ENCODE results near the gene PDE8B.

Gene PDE8B

DNA sequence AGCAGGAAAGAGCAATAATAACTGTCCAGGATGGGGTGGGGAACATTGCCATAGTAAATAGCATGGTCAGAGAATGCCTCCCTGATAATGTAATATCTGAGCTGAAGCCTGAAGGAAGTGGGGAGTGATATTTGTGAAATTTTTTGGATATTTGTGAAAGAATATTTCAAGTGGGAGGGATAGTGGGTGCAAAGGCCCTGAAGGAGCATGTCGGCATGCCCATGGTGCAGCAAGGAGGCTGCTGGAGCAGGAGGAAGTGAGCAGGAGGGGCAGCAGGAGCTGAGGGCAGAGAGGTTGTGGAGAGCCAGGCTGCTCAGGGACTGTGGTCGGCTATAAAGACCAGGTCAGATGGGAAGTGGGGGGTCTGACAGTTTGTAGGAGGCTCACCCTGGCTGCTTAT, 21.1 kb upstream of the PDE8B start:
- no peak for DNase-seq

GRCh38 chr5:77192441-77193050, 17.9 kb upstream of the PDE8B start:
- no peak for DNase-seq

DNA sequence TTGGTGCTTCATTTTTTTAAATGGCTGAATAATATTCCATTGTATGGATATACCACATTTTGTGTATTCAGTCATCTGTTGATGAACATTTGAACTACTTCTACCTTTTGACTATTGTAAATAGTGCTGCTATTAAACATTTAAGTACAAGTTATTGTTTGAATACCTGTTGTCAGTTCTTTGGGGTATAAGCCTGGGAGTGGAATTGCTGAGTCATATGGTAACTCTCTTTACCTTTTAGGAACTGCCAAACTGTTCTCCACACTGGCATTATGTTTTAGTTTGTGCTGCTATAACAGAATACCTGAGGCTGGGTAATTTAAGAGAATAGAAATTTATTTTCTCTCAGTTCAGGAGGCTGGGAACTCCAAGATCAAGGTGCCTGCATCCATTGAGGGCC, 15.7 kb upstream of the PDE8B start:
- no peak for DNase-seq

DNA sequence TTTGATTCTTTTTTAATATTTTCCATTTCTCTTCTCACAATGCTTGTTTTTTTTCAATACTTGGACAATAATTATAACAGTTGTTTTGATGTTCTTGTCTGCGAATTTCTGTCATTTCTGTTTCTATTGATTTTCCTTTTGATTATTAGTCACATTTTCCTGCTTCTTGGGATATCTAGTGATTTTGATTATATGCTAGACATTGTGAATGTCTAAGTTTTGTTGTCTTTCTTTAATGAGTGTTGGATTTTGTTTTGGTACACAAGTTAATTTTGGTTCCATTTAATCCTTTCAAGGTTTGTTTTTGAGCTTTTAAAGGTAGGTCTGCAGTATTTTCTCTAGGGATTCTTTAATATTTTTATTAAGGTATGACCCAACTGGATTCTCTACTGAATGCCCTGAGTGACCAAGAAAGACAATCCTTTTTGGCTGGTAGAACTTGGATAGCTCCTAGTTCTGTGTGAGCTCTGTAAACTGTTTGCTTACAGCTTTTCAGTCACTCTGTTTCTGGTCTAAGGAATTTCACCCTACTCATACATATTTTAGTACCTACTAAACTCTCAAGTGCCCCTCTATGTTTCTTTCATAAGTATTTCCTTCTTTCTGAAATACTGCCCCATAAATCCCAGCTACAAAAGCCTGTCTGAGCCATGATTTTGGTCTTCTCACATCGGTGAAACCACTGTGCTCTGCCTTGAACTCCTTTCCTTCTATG, 12.5 kb upstream of the PDE8B start:
- DNase-seq: no peak

DNA sequence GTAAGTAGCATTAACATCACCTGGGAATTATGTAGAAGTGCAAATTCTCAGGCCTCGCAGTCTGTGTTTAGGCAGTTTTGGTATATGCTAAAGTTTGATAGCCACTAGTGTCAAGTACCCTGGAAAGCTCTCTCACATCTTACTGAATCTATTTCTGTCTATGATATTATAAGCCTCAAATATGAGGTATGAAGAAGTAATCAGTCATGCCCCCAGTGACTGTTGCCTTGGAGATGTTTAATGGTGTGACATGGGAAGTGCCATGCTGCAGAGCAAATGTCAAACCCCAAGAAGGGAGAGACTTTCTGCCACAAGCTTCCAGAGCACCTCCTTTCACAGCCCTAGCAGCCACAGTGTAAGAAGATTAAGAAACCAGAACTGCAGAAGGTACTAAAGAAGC, 9.8 kb upstream of the PDE8B start:
- no peak for DNase-seq

DNA sequence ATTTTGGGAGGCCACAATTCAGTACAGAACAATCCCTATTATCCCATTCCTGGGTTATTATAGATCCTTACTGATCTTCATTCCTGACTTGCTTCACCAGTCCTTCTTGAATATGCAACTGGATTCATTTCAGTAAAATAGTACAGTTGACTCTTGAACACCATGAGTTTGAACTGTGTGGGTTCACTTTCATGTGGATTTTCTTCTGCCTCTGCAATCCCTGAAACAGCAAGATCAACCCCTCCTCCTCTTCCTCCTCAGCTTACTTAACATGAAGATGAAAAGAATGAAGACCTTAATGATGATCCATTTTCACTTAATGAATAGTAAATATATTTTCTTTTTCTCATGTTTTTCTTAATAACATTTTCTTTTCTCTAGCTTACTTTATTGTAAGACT, 8.3 kb upstream of the PDE8B start:
- DNase-seq: no peak

- DNase-seq: no peak
Observed at GRCh38 chr5:77204967-77205366, 5.5 kb upstream of the PDE8B start.

GRCh38 chr5:77208507-77209163, 1.8 kb upstream of the PDE8B start:
- no peak for DNase-seq

- no peak for DNase-seq
Observed at GRCh38 chr5:77209495-77210090, 887 bp upstream of the PDE8B start.

DNA sequence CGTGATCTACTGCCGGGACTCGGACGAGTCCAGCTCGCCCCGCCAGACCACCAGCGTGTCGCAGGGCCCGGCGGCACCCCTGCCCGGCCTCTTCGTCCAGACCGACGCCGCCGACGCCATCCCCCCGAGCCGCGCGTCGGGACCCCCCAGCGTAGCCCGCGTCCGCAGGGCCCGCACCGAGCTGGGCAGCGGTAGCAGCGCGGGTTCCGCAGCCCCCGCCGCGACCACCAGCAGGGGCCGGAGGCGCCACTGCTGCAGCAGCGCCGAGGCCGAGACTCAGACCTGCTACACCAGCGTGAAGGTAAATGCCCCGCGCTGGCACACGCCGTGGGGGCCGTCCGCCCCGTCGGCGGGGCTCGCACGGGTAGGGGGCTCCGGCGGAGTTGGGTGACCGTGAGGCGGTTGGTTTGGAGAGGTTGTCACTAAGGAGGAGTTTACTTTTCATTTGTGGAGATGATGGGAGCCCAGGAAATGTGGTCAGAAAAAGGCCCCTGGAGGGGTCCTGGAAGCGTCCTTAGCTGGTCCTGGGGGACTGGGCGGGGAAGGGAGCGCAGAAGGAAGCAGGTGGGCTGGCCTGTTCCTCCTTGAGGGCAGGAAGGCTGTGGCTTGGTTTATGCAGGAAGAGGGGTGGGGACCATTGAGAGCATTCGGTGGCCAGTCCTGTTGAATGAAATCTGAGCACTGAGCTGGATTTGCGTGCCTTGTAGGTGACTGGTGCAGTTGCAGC, 647 bp downstream of the PDE8B start:
- DNase-seq: no peak

GRCh38 chr5:77211691-77212047, 1.2 kb downstream of the PDE8B start:
- DNase-seq: no peak

- DNase-seq: no peak
Observed at GRCh38 chr5:77213601-77214000, 3.1 kb downstream of the PDE8B start.

GRCh38 chr5:77214151-77214550, 3.7 kb downstream of the PDE8B start:
- DNase-seq: no peak

DNA sequence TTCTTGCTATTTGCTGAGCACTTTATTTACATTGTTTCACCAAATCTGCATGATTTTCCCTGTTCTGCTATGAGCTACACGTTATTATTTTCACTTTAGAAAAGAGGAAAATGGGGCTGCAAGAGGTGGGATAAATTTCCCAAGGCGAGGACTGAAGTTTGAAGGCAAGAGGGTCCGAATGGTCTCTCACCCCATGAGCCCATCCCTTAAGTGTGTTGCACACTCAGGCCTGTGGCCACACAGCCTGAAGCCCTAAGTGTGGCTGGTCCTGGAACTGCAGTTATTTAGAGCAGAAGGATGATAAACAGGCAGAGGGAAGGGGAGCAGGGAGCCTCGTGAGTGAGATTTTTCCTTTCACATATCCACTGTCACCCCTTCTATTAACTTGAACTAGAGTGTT, 7.8 kb downstream of the PDE8B start:
- DNase-seq: no peak

DNA sequence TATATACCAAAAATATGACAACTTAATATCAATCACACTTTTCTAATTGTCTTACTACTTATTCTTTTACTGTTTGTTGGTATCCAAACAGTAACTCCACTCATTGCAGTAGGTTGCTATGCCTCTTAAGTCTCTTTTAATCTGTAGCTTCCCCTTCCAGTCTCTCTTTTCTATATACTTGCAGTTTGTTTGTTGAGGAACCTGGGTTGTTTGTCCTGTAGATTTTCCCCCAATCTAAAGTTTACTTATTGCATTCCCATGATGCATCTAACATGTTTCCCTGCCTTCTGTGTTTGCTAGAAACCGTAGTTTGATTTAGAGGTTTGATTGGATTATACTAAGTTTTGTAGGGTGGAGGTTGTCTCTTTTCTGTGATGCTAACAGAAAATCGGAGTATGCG, 10.6 kb downstream of the PDE8B start:
- DNase-seq: no peak

DNA sequence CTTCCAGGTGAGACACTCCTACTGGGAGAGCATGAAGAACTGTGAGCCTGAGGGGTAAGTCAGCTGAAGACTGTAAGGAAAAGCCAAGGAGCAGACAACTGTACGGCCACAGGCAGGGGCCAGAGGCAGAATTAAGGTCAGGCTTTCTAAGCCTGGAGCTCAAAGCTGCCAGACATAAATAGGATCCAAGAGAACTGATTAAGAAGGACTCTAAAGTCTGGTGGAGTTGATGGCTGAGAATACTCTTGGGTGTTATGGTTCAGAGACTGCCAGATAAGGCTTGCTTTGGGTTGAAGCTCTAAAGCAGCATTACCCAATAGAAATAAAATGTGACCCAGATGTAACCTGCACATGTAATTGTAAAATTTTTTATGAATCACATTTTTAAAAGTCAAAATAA, 12.2 kb downstream of the PDE8B start:
- no peak for DNase-seq

- DNase-seq: no peak
Observed at GRCh38 chr5:77223653-77224052, 13.2 kb downstream of the PDE8B start.

DNA sequence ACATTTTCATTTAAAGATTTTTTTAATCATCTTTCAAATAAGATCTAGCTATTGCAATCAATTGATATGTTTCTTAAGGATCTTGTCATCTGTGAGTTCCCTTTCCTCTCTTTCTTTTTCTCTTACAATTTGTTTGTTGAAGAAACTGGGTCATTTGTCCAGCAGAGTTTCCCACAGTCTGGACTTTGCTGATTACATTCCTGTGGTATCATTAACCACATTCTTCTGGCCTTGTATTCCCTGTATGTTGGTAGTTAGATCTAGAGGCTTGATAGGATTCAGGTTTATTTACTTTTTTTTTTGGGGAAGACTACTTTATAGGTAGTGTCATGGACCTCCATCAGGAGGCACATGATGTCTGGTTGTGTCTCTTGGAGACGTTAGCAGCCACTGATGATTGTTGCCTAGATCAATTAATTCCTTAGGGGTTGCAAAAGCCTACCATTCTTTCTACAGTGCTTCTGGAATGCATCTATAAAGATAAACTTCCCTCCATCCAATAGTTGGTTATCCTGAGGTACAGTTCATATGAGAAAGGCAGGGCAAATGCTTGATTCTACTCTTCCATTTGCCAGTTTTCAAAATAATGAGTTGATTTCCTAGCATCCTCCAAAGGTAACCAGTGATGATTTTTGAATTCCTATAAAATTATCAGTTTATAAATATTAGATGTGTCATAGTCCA, 14.3 kb downstream of the PDE8B start:
- no peak for DNase-seq

DNA sequence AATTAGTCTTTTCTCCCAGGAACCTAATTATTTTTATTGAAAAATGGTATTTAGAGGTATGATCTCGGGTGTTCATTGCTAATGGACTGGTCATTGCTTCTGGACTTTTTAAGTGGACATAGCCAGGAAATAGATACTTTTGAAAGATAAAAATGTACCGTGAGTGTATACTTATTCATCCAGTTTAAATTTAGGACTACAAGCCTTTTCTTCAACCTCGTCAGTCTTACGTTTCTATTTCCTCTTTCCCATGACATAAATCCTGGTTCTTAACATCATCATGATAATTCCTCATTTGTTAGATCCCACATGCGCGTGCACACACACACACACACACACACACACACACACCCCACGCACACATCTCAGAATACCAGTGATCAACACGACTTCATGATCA, 15.1 kb downstream of the PDE8B start:
- DNase-seq: no peak

DNA sequence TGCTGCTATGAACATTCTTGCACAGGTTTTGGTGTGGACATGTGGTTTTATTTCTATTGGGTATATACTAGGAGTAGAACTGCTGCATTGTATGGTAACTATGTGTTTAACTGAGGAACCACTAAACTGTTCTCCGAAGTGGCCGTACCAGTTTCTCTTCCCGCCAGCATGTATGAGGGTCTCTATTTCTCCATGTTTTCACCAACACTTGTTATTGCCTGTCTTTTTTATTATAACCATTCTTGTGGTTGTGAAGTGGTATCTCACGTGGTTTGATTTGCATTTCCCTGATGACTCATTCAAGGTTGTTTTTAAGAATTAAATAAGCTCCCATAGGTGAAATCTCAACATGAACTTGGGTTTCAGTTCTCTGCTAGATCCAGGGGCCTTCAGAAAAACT, 19.4 kb downstream of the PDE8B start:
- DNase-seq: no peak

DNA sequence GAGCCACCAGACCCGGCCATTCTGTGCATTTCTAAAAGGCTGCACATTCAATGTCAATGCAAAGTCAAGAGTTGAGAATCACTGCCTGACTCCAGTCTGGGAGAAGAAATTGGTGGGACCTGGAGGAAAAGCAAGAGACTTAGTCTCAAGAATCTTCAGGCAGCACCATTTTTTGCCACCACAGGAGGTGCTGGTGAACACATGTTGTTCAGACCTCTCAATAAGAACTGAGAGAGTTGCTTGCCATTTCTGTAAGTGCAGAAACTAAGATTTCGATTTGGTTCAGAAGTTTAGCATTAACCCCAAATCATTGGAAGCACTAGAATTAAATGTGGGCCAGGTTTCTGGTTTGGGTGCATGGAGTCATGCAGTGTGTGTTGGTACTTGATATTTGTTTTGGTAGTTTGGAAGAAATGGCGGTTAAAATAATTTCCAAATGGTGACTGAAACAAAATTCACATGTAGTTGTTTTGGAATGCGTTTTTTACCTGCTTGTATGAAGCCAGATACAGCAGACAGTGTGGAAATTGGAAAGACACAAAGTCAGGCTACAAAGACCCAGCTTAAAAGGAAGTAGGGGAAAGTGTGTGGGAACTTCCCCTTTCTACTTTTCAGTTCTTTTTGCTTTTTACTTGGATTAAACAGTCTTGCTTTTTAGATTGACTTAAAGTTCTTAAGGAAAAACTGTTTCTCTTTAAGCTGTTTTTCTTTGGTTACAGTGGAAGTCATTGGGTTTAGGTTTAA, 20.4 kb downstream of the PDE8B start:
- no peak for DNase-seq

- DNase-seq: no peak
Observed at GRCh38 chr5:77231471-77232138, 21.1 kb downstream of the PDE8B start.
